Glomerular endothelial cell (primary cell): ENCODE data around the gene RHOV. TPM values are rescaled to one million over a fixed set of nuclear protein-coding genes. Genes with fewer than 3 reads are reported as not detected.
"Not testable (repeated sequence)": the region's sequence is repeated elsewhere in the genome, so short reads cannot be mapped to it uniquely, and the experiment has no call there.

ENCODE experiments used
- DNase-seq: peaks from one replicate; pipeline ENCODE4 v3.0.0-alpha.2; 2011; ENCODE audit warnings: low read depth, low spot score; ENCODE audit errors: extremely low read depth
- total RNA-seq: library from RNA; depleted of rRNA; stranded (reverse); fragments of >200 nt; gene quantifications from 2 replicates; pipeline ENCODE4 v1.2.3, GENCODE V29; 2015

The RHOV gene
- total RNA-seq, 1 donor from 2014 or later, result 0.23 TPM

GRCh38 chr15:40875991-40876730 lies 2.1 kb upstream of the RHOV start:
- no peak for DNase-seq

GRCh38 chr15:40872791-40873693 lies 992 bp downstream of the RHOV start:
- no peak for DNase-seq

- DNase-seq, result no peak
These were observed 2.1 kb downstream of the RHOV start for GRCh38 chr15:40871749-40872617.

GRCh38 chr15:40870716-40871115 lies 3.3 kb downstream of the RHOV start:
- DNase-seq, result no peak

- no peak for DNase-seq
These were observed 4.3 kb downstream of the RHOV start for GRCh38 chr15:40869686-40870085.

GRCh38 chr15:40867199-40867598 lies 6.8 kb downstream of the RHOV start:
- no peak for DNase-seq

GRCh38 chr15:40863660-40864270 lies 10.3 kb downstream of the RHOV start:
- DNase-seq, result no peak

- not testable (repeated sequence) for DNase-seq
These were observed 12.9 kb downstream of the RHOV start for GRCh38 chr15:40861147-40861546.

GRCh38 chr15:40859206-40859851 lies 14.7 kb downstream of the RHOV start:
- peak; percentile 33 for DNase-seq

- no peak for DNase-seq
These were observed 15.3 kb downstream of the RHOV start for GRCh38 chr15:40858706-40859105.

- no peak for DNase-seq
These were observed 16.3 kb downstream of the RHOV start for GRCh38 chr15:40857601-40858341.

GRCh38 chr15:40856746-40857145 lies 17.3 kb downstream of the RHOV start:
- no peak for DNase-seq

GRCh38 chr15:40855706-40856234 lies 18.3 kb downstream of the RHOV start:
- no peak for DNase-seq

- DNase-seq, result no peak
These were observed 19.9 kb downstream of the RHOV start for GRCh38 chr15:40854161-40854560.

GRCh38 chr15:40853241-40853890 lies 20.7 kb downstream of the RHOV start:
- no peak for DNase-seq

- DNase-seq, result no peak
These were observed 21.5 kb downstream of the RHOV start for GRCh38 chr15:40852529-40852928.

GRCh38 chr15:40850576-40851112 lies 23.4 kb downstream of the RHOV start:
- no peak for DNase-seq

- no peak for DNase-seq
These were observed 26.6 kb downstream of the RHOV start for GRCh38 chr15:40847223-40847961.
